Adrenal gland (tissue), 12 donors: ENCODE data around the gene PLA2R1. TPM values are rescaled to one million over a fixed set of nuclear protein-coding genes. Genes with fewer than 3 reads are reported as not detected.

Source experiments
- DNase-seq, 7 donors: peaks; one replicate each; pipeline ENCODE4 v3.0.0-alpha.2; 2019 to 2020
- H3K27ac ChIP-seq, 5 donors: fragments of 200-600 bp; sonication (generic) in 4 of 5; 1 replicate in 3 of 5; 2 replicates in 2 of 5; pipeline versions ENCODE4 v1.5.1 to v1.8.0; 2016 to 2020; ENCODE audit warnings: mild to moderate bottlenecking in 1 of 5
- H3K27me3 ChIP-seq: fragments of 200-600 bp; 2 replicates; pipeline ENCODE4 v1.8.0; 2021
- H3K36me3 ChIP-seq, 2 donors: fragments of 200-600 bp; replicated peaks in 1 of 2; 1 replicate in 1 of 2; 2 replicates in 1 of 2; pipeline versions ENCODE4 v1.5.1 to v1.8.0; 2018 to 2022
- H3K4me1 ChIP-seq, 2 donors: fragments of 200-600 bp; replicated peaks in 1 of 2; 1 replicate in 1 of 2; 2 replicates in 1 of 2; pipeline versions ENCODE4 v1.5.1 to v1.8.0; 2018 to 2021
- H3K4me3 ChIP-seq, 4 donors: fragments of 200-600 bp; sonication (generic) in 3 of 4; one replicate each; pipeline ENCODE4 v1.5.1; 2016 to 2018
- H3K9me3 ChIP-seq, 3 donors: fragments of 200-600 bp; sonication (generic) in 1 of 3; replicated peaks in 1 of 3; 1 replicate in 2 of 3; 2 replicates in 1 of 3; pipeline versions ENCODE4 v1.5.1 to v1.8.0; 2016 to 2021
- CTCF ChIP-seq, 6 experiments: fragments of 450-650 bp in 4 of 6; fragments of 200-600 bp in 2 of 6; sonication (generic) in 1 of 6; IDR thresholded peaks; 1 replicate in 5 of 6; 2 replicates in 1 of 6; pipeline versions ENCODE4 v1.5.1 to v1.8.0; 2016 to 2021; ENCODE audit warnings: antibody characterized with exemption in 6 of 6, mild to moderate bottlenecking in 2 of 6, moderate library complexity in 1 of 6
- POLR2A ChIP-seq, 2 donors: fragments of 450-650 bp; IDR thresholded peaks; one replicate each; pipeline ENCODE4 v1.6.1; 2017; ENCODE audit warnings: antibody characterized with exemption in 2 of 2, mild to moderate bottlenecking in 2 of 2, moderate library complexity in 1 of 2
- WGBS, 4 donors: extraction: QIAGEN DNeasy Blood & Tissue Kit in 2 of 4; methylation state at CpG; one replicate each; pipeline versions ENCODE4 v1.1.5 to v1.1.7; 2013 to 2017; 5-methylcytosine and 5-hydroxymethylcytosine counted together
- intact Hi-C, 2 donors: fragments of 100-400 bp; cut with DNase I; formaldehyde crosslinking; loops; one replicate each; pipeline versions ENCODE4 v1.14.1 to v1.15.0; 2022 to 2023
- polyA plus RNA-seq, 3 donors: library from polyadenylated mRNA; stranded (reverse); fragments of 200-250 nt in 2 of 3; fragments of 350-450 nt in 1 of 3; fragmentation: Illumina TruSeq in 1 of 3; extraction: RNeasy Lipid Tissue Mini Kit (QIAGEN cat#74804) in 1 of 3; gene quantifications; one replicate each; pipeline ENCODE4 v1.2.3, GENCODE V29; 2013 to 2014
- total RNA-seq, 9 donors: library from RNA; depleted of rRNA in 4 of 9; stranded (reverse); fragments of >200 nt in 4 of 9; fragments of 120-200 nt in 1 of 9; fragmentation: NEBNext Ultra II Directional in 1 of 9; extraction: Animal tissue kit (Norgen Biotek cat#: 25700) in 1 of 9; gene quantifications; one replicate each; pipeline versions ENCODE4 v1.1.0 to v1.2.4, GENCODE V29; 2013 to 2023
- donor health status: healthy with polysubstance abuse.
- donor health status: Bipolar disorder and iron deficiency.
- donor health status: DM: yes; HTN: yes; CAD: no.
- donor health status: DM: no; HTN: no; CAD: no.
- donor health status: DM: no; HTN: no; CAD: no.
- donor health status: DM: yes; HTN: yes; CAD: no.

Gene PLA2R1
- total and polyA plus RNA-seq, 12 donors, result 2.9 to 11.6 (median 7.1) TPM

DNA sequence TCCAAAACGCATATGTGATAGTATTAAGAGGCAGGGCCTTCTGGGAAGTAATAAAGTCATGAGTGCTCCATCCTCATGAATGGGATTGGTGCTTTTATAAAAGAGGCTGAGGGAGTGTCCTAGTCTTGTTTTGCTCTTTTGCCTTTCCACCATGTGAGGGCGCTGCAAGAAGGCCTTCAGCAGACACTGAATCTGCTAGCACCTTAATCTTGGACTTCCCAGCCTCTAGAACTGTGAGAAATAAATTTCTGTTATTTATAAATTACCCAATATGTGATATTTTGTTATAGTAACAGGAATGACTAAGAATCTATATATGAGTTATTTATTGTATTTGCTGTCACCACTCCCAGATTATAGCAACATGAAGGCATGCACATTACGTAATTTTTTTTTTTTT is 63.5 kb downstream of the PLA2R1 start:
- 84 to 94% (median 89%) methylated on average over 3 of the region's 3 CpGs for WGBS, 4 donors
- Histone ChIP-seq H3K27me3 (no peaks in the 10 kb centered on the region), H3K36me3 (no peaks in the 10 kb centered on the region), H3K9me3 (no peaks in the 10 kb centered on the region), H3K4me1 (no peaks in the 10 kb centered on the region), H3K4me3 (no peak overlapping the region), H3K27ac (no peak overlapping the region)
- TF ChIP-seq CTCF (IDR thresholded peaks at IDR 0.05), result no peak
- no peak for TF ChIP-seq POLR2A (IDR thresholded peaks at IDR 0.05)
- DNase-seq, result no peak
- intact Hi-C loops, result no loop called here

DNA sequence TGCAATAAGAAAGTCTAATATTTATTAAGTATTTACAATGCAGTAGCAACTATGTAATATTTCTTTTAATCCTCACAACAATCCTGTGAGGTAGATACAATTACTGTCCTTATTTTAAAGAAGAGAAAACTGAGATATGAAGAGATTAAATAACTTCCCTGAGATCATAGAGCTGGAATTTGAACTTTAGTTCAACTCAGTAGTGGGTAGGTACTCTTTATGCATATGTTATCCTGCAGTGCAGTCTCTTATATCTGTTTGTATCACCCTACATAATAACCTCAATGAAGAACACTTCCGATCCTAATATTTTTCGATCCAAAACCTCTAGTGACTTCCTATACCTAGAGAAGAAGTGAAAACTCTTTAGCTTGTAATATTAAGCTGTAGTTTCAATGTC is 64.2 kb downstream of the PLA2R1 start:
- Histone ChIP-seq H3K4me1 (no peaks in the 10 kb centered on the region), H3K27ac (no peak overlapping the region), H3K36me3 (no peaks in the 10 kb centered on the region), H3K4me3 (no peak overlapping the region), H3K27me3 (no peaks in the 10 kb centered on the region), H3K9me3 (no peaks in the 10 kb centered on the region)
- intact Hi-C loops, result no loop called here
- TF ChIP-seq POLR2A (IDR thresholded peaks at IDR 0.05), result no peak
- no peak for DNase-seq
- 85 to 96% (median 92%) methylated on average over 2 of the region's 2 CpGs for WGBS, 4 donors

DNA sequence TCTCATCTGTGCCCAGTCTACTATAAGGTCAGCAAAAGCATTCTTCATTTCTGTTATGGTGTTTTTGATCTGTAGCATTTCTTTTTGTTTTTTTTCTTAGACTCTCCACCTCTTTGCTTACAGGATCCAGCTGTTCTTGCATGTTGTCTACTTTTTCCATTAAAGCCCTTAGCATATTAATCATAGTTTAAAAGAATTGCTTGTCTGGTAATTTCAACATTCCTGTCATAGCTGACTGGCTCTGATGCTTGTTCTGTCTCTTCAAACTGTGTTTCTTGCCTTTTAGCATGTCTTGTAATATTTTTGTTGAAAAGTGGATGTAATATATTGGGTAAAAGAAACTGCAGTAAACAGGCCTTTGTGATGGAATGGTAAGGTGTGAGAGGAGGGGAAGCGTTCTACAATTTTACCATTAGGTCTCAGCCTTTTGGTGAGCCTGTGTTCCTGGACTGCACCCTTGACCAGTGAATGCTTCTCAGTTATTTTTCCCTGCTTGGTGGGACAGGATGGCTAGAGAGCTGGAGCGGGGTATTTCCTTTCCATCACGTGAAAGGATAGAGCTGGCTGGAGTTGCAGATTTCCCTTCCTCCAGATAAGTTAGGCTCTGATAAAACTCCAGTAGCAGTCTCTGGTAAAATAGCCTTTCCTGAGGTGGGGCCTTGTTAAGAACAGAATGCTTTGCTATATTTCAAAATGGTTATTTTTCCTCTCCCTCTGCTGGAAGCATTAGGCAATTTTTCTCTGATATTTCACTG is 65.4 kb downstream of the PLA2R1 start:
- H3K9me3 ChIP-seq, result no peaks in the 10 kb centered on the region
- DNase-seq, result no peak
- peak overlapping the region in 2 of 5 donors; percentile 11 to 53 for H3K27ac ChIP-seq
- no peaks in the 10 kb centered on the region for H3K27me3 ChIP-seq
- WGBS, 4 donors, result 70 to 78% (median 73%) methylated on average over 3 of the region's 3 CpGs
- intact Hi-C loops, result no loop called here
- no peak for TF ChIP-seq POLR2A (IDR thresholded peaks at IDR 0.05)
- peak in 1 of 6 experiments; percentile 7 for TF ChIP-seq CTCF (IDR thresholded peaks at IDR 0.05)
- no peaks in the 10 kb centered on the region for H3K4me1 ChIP-seq
- no peaks in the 10 kb centered on the region for H3K36me3 ChIP-seq
- H3K4me3 ChIP-seq, result no peak overlapping the region

DNA sequence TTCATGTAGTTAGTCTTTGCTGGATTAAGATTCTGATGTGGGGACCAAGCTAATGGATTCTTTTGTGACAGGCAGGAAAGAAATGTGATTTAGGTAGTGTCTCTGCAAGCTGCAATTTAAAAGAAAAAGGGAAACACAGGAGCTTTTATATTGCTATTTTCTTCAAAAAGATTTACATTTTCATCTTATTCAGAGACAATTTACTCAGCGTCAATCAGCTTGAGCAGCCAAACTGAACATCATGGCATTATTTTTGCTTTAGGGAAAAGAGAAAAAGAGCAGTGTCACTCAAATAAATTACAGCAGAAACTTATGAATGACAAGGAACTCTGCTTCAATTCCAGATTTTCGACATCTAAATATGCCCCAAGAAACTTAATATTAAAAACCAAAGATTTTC is 67.4 kb downstream of the PLA2R1 start:
- 77 to 91% (median 86%) methylated on average over 2 of the region's 2 CpGs for WGBS, 4 donors
- Histone ChIP-seq H3K36me3 (no peaks in the 10 kb centered on the region), H3K27me3 (no peaks in the 10 kb centered on the region), H3K4me1 (no peaks in the 10 kb centered on the region), H3K27ac (no peak overlapping the region), H3K4me3 (no peak overlapping the region), H3K9me3 (no peaks in the 10 kb centered on the region)
- intact Hi-C loops, result no loop called here
- no peak for DNase-seq
- TF ChIP-seq CTCF (IDR thresholded peaks at IDR 0.05) (no peak), POLR2A (IDR thresholded peaks at IDR 0.05) (no peak)

DNA sequence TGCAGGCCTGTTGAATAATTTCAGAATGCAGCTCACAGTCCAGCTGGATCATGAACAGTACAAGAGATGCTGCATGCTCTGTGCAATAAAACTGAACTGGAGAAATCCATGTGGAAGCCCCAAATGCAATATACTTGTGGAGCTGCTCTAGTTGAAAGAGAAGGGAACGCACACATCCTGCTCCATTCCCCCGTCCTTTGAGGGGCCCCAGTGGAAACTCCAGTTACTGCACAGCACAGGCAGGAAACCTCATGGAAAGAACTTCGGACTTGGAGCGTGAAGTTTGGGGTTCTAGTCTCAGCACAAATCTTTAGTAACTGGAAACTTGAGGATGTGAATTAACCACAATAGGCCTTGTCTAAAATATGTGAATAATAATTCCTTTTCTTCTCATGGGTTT is 73.2 kb downstream of the PLA2R1 start:
- no peaks in the 10 kb centered on the region for H3K9me3 ChIP-seq
- H3K36me3 ChIP-seq, result no peaks in the 10 kb centered on the region
- no peak overlapping the region for H3K4me3 ChIP-seq
- TF ChIP-seq CTCF (IDR thresholded peaks at IDR 0.05) (no peak), POLR2A (IDR thresholded peaks at IDR 0.05) (no peak)
- H3K27ac ChIP-seq, result no peak overlapping the region
- intact Hi-C loops, result no loop called here
- 86 to 95% (median 93%) methylated on average over 4 of the region's 4 CpGs for WGBS, 4 donors
- H3K27me3 ChIP-seq, result no peaks in the 10 kb centered on the region
- no peak for DNase-seq
- no peaks in the 10 kb centered on the region for H3K4me1 ChIP-seq
